Activated CD4-positive, alpha-beta T cell treated with anti-CD3 and anti-CD28 coated beads for 36 hours (primary cell): ENCODE measurements around the gene SUPT3H. TPM values are rescaled to one million over a fixed set of nuclear protein-coding genes. Genes with fewer than 3 reads are reported as not detected.

ENCODE experiments used
- ATAC-seq: fragments of 200-7000 bp; cut with Tn5 transposase; one replicate; pipeline ENCODE4 v1.10.0; 2021; ENCODE audit warnings: mild to moderate bottlenecking, moderate library complexity
- CTCF ChIA-PET: fragments of 350-600 bp; sonication (Branson Sonifier 250); formaldehyde crosslinking; loops from one replicate; lab custom pipeline; 2021; ENCODE audit warnings: antibody characterized with exemption; lab: Charles Lee
- POLR2A ChIA-PET: fragments of 350-600 bp; sonication (Branson Sonifier 250); formaldehyde crosslinking; loops from one replicate; lab custom pipeline; 2021; ENCODE audit warnings: antibody characterized with exemption, inconsistent platforms; lab: Charles Lee
- DNase-seq: peaks from one replicate; pipeline ENCODE4 v3.0.0-alpha.2; 2020
- H3K27ac Mint-ChIP-seq: one replicate; pipeline ENCODE4 v1.8.0; 2021; ENCODE audit warnings: mixed read lengths
- H3K27me3 Mint-ChIP-seq: one replicate; pipeline ENCODE4 v1.8.0; 2021; ENCODE audit warnings: mixed read lengths
- H3K36me3 Mint-ChIP-seq: one replicate; pipeline ENCODE4 v1.8.0; 2021; ENCODE audit warnings: low read depth, mixed read lengths
- H3K4me1 Mint-ChIP-seq: one replicate; pipeline ENCODE4 v1.8.0; 2021; ENCODE audit warnings: mixed read lengths
- H3K4me3 Mint-ChIP-seq: one replicate; pipeline ENCODE4 v1.8.0; 2021; ENCODE audit warnings: mild to moderate bottlenecking, moderate library complexity, mixed read lengths
- H3K9me3 Mint-ChIP-seq: one replicate; pipeline ENCODE4 v1.8.0; 2021; ENCODE audit warnings: low read depth, mixed read lengths
- intact Hi-C, 2 experiments: fragments of 100-400 bp; cut with DNase I in 1 of 2; cut with micrococcal nuclease in 1 of 2; formaldehyde crosslinking; loops; one replicate each; pipeline versions ENCODE4 v1.14.2 to v1.15.1; 2022 to 2024; cut with DNase I, micrococcal nuclease
- total RNA-seq, 2 experiments: library from RNA; stranded (reverse); gene quantifications; one replicate each; pipeline ENCODE4 v1.2.3, GENCODE V29; 2021

Gene SUPT3H
- total RNA-seq, 2 experiments from 2014 or later, result 15.5 TPM

GRCh38 chr6:45388328-45388727, 10.6 kb upstream of the SUPT3H start:
- Mint-ChIP-seq H3K4me1 (peaks cover 3% of the 10 kb centered on the region), H3K4me3 (no peak overlapping the region), H3K27ac (no peak overlapping the region), H3K9me3 (peaks cover 10% of the 10 kb centered on the region), H3K27me3 (no peaks in the 10 kb centered on the region), H3K36me3 (no peaks in the 10 kb centered on the region)
- CTCF ChIA-PET, result no interaction called here
- DNase-seq (no peak), ATAC-seq (no peak)
- intact Hi-C loops, result no loop called here
- POLR2A ChIA-PET, result no interaction called here

- DNase-seq, result no peak
- ChIA-PET POLR2A (no interaction called here), CTCF (interaction anchor here (0.6 to 1.2 kb wide), 3 partner anchors 327 to 947 kb away, joined by 3 to 4 read pairs (median 4); no protein-coding TSS in a partner anchor)
- H3K27me3 Mint-ChIP-seq, result no peaks in the 10 kb centered on the region
- ATAC-seq, result no peak
- H3K4me3 Mint-ChIP-seq, result no peak overlapping the region
- peaks cover 3% of the 10 kb centered on the region for H3K4me1 Mint-ChIP-seq
- no peak overlapping the region for H3K27ac Mint-ChIP-seq
- intact Hi-C loops, result no loop called here
- no peaks in the 10 kb centered on the region for H3K36me3 Mint-ChIP-seq
- H3K9me3 Mint-ChIP-seq, result peaks cover 2% of the 10 kb centered on the region
Measured at GRCh38 chr6:45387236-45387635, 9.5 kb upstream of the SUPT3H start.

- DNase-seq, result no peak
- intact Hi-C loops, result no loop called here
- peaks cover 3% of the 10 kb centered on the region for H3K4me1 Mint-ChIP-seq
- ATAC-seq, result no peak
- no peaks in the 10 kb centered on the region for H3K36me3 Mint-ChIP-seq
- H3K27ac Mint-ChIP-seq, result no peak overlapping the region
- H3K27me3 Mint-ChIP-seq, result no peaks in the 10 kb centered on the region
- POLR2A ChIA-PET, result no interaction called here
- no peak overlapping the region for H3K4me3 Mint-ChIP-seq
- CTCF ChIA-PET, result interaction anchor here (1.2 kb wide), 1 partner anchor 328 kb away, joined by 4 read pairs; no protein-coding TSS in a partner anchor
- H3K9me3 Mint-ChIP-seq, result peaks cover 1% of the 10 kb centered on the region
Measured at GRCh38 chr6:45386501-45386900, 8.8 kb upstream of the SUPT3H start.

GRCh38 chr6:45382391-45382790, 4.7 kb upstream of the SUPT3H start:
- Mint-ChIP-seq H3K27me3 (no peaks in the 10 kb centered on the region), H3K36me3 (no peaks in the 10 kb centered on the region), H3K4me3 (no peak overlapping the region), H3K27ac (no peak overlapping the region), H3K9me3 (no peaks in the 10 kb centered on the region), H3K4me1 (peaks cover 6% of the 10 kb centered on the region)
- ATAC-seq (no peak), DNase-seq (no peak)
- POLR2A ChIA-PET, result no interaction called here
- intact Hi-C loops, result no loop called here
- CTCF ChIA-PET, result no interaction called here

GRCh38 chr6:45378334-45378926, 696 bp upstream of the SUPT3H start:
- Mint-ChIP-seq H3K36me3 (peaks cover 2% of the 10 kb centered on the region), H3K27ac (peak overlapping the region; percentile 100), H3K9me3 (no peaks in the 10 kb centered on the region), H3K27me3 (no peaks in the 10 kb centered on the region), H3K4me3 (peak overlapping the region; percentile 99), H3K4me1 (peaks cover 17% of the 10 kb centered on the region)
- peak; percentile 53 for DNase-seq
- peak; percentile 11 for ATAC-seq
- CTCF ChIA-PET, result interaction anchor here (0.6 to 2.8 kb wide), 6 partner anchors 42 to 715 kb away, joined by 3 to 11 read pairs (median 4); no protein-coding TSS in a partner anchor
- POLR2A ChIA-PET, result interaction anchor here (0.6 to 1.4 kb wide), 7 partner anchors 17 to 423 kb away, joined by 3 read pairs; no protein-coding TSS in a partner anchor
- intact Hi-C loops, result loop anchor here (1.0 to 10.0 kb wide), 12 partner anchors 40 to 1134 kb away; partner anchors contain the start of gene HSP90AB1 (in 1 of the 2)

GRCh38 chr6:45377043-45377553, 636 bp downstream of the SUPT3H start:
- no peaks in the 10 kb centered on the region for H3K9me3 Mint-ChIP-seq
- ChIA-PET CTCF (interaction anchor here (0.6 to 2.8 kb wide), 5 partner anchors 13 to 338 kb away, joined by 3 to 11 read pairs (median 4); no protein-coding TSS in a partner anchor), POLR2A (interaction anchor here (1.0 to 1.4 kb wide), 2 partner anchors 43 to 547 kb away, joined by 3 read pairs; no protein-coding TSS in a partner anchor)
- peaks cover 27% of the 10 kb centered on the region for H3K4me1 Mint-ChIP-seq
- peaks cover 2% of the 10 kb centered on the region for H3K36me3 Mint-ChIP-seq
- no peaks in the 10 kb centered on the region for H3K27me3 Mint-ChIP-seq
- DNase-seq (no peak), ATAC-seq (peak; percentile 2)
- H3K27ac Mint-ChIP-seq, result peak overlapping the region; percentile 100
- intact Hi-C loops, result loop anchor here (1.0 to 10.0 kb wide), 10 partner anchors 100 to 1132 kb away; partner anchors contain the start of gene HSP90AB1 (in 1 of the 2)
- peak overlapping the region; percentile 99 for H3K4me3 Mint-ChIP-seq

GRCh38 chr6:45376310-45377042, 1.3 kb downstream of the SUPT3H start:
- no peaks in the 10 kb centered on the region for H3K27me3 Mint-ChIP-seq
- H3K36me3 Mint-ChIP-seq, result peaks cover 2% of the 10 kb centered on the region
- POLR2A ChIA-PET, result interaction anchor here (0.7 to 0.8 kb wide), 2 partner anchors 546 to 669 kb away, joined by 3 to 7 read pairs; no protein-coding TSS in a partner anchor
- CTCF ChIA-PET, result interaction anchor here (0.6 to 2.8 kb wide), 4 partner anchors 13 to 783 kb away, joined by 3 to 11 read pairs (median 4); no protein-coding TSS in a partner anchor
- ATAC-seq (no peak), DNase-seq (no peak)
- H3K9me3 Mint-ChIP-seq, result no peaks in the 10 kb centered on the region
- peak overlapping the region; percentile 100 for H3K27ac Mint-ChIP-seq
- H3K4me3 Mint-ChIP-seq, result peak overlapping the region; percentile 99
- intact Hi-C loops, result loop anchor here (1.0 to 10.0 kb wide), 10 partner anchors 101 to 1132 kb away; partner anchors contain the start of gene HSP90AB1 (in 1 of the 2)
- H3K4me1 Mint-ChIP-seq, result peaks cover 33% of the 10 kb centered on the region

GRCh38 chr6:45375449-45375848, 2.3 kb downstream of the SUPT3H start:
- Mint-ChIP-seq H3K36me3 (peaks cover 2% of the 10 kb centered on the region), H3K4me1 (peaks cover 41% of the 10 kb centered on the region), H3K9me3 (no peaks in the 10 kb centered on the region), H3K27me3 (no peaks in the 10 kb centered on the region), H3K4me3 (no peak overlapping the region), H3K27ac (no peak overlapping the region)
- POLR2A ChIA-PET, result interaction anchor here (0.6 to 0.8 kb wide), 2 partner anchors 596 to 670 kb away, joined by 4 to 7 read pairs; no protein-coding TSS in a partner anchor
- no peak for ATAC-seq
- CTCF ChIA-PET, result interaction anchor here (0.6 kb wide), 1 partner anchor 782 kb away, joined by 3 read pairs; no protein-coding TSS in a partner anchor
- intact Hi-C loops, result loop anchor here (5.0 to 10.0 kb wide), 6 partner anchors 102 to 1131 kb away; partner anchors contain the start of gene HSP90AB1 (in 1 of the 2)
- no peak for DNase-seq

- peak; percentile 59 for ATAC-seq
- peaks cover 47% of the 10 kb centered on the region for H3K4me1 Mint-ChIP-seq
- no peak overlapping the region for H3K4me3 Mint-ChIP-seq
- intact Hi-C loops, result loop anchor here in 1 of 2 experiments (10.0 kb wide), 1 partner anchor 1127 kb away; the partner anchor contains the start of gene HSP90AB1
- H3K9me3 Mint-ChIP-seq, result no peaks in the 10 kb centered on the region
- DNase-seq, result no peak
- ChIA-PET CTCF (interaction anchor here (0.6 to 1.0 kb wide), 2 partner anchors 64 to 666 kb away, joined by 3 read pairs; no protein-coding TSS in a partner anchor), POLR2A (no interaction called here)
- H3K27me3 Mint-ChIP-seq, result no peaks in the 10 kb centered on the region
- H3K36me3 Mint-ChIP-seq, result peaks cover 16% of the 10 kb centered on the region
- H3K27ac Mint-ChIP-seq, result no peak overlapping the region
Measured at GRCh38 chr6:45371924-45372573, 5.7 kb downstream of the SUPT3H start.

GRCh38 chr6:45369870-45370269, 7.9 kb downstream of the SUPT3H start:
- H3K36me3 Mint-ChIP-seq, result peaks cover 19% of the 10 kb centered on the region
- ATAC-seq (no peak), DNase-seq (no peak)
- no peak overlapping the region for H3K27ac Mint-ChIP-seq
- CTCF ChIA-PET, result no interaction called here
- intact Hi-C loops, result loop anchor here in 1 of 2 experiments (10.0 kb wide), 1 partner anchor 1125 kb away; the partner anchor contains the start of gene HSP90AB1
- H3K27me3 Mint-ChIP-seq, result no peaks in the 10 kb centered on the region
- POLR2A ChIA-PET, result no interaction called here
- peaks cover 42% of the 10 kb centered on the region for H3K4me1 Mint-ChIP-seq
- H3K9me3 Mint-ChIP-seq, result no peaks in the 10 kb centered on the region
- no peak overlapping the region for H3K4me3 Mint-ChIP-seq
